ENCODE results near the gene TFCP2L1.

TFCP2L1 gene

DNA sequence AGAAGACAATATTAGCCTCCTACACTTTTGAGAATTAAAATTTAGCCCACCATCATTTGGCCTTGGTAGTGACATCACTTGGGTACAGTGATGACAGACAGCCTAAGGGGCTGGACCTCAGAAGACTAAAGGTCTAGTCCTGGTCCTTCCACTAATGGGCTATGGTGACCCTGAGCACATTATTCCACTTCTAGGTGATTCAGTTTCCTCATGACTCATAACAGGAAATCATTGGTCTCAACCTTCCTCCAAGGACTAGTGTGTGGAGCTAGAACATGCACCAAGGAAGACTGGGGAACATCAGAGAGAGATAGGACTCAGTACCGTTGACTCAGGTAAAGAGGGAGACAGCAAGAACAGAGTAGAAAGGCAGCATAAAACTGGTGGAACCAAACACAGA, 64.0 kb downstream of the TFCP2L1 start:
- TF ChIP-seq, protein P1, sequence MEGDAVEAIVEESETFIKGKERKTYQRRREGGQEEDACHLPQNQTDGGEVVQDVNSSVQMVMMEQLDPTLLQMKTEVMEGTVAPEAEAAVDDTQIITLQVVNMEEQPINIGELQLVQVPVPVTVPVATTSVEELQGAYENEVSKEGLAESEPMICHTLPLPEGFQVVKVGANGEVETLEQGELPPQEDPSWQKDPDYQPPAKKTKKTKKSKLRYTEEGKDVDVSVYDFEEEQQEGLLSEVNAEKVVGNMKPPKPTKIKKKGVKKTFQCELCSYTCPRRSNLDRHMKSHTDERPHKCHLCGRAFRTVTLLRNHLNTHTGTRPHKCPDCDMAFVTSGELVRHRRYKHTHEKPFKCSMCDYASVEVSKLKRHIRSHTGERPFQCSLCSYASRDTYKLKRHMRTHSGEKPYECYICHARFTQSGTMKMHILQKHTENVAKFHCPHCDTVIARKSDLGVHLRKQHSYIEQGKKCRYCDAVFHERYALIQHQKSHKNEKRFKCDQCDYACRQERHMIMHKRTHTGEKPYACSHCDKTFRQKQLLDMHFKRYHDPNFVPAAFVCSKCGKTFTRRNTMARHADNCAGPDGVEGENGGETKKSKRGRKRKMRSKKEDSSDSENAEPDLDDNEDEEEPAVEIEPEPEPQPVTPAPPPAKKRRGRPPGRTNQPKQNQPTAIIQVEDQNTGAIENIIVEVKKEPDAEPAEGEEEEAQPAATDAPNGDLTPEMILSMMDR (IDR thresholded peaks at IDR 0.05; ENCODE audit: low read depth, low read length): no peak

DNA sequence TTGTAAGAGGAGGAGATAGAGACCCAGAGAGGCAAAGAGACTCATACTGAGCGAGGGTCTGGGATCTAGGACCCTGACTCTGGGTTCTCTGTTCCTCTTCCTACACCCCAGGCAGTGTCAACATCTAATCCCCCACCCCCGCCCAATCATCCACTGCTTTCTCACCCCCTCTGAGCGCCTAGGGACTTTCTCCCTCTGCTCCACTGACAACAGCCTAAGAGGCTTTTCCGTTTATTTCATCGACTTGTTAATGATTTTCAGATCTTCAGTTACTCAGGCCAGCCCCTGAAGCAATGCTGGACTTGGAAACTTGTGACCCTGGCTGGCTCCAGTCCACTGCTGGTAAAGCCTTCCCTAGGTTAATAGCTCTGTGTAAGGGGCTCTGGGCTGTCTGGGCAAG, 65.1 kb downstream of the TFCP2L1 start:
- TF ChIP-seq, protein P1 (IDR thresholded peaks at IDR 0.05; ENCODE audit: low read depth, low read length): no peak
- H3K4me3 ChIP-seq (ENCODE audit: low read depth, low read length): no peak overlapping the region

More for the DNA sequence above, 64.0 kb downstream of the TFCP2L1 start:
- H3K4me3 ChIP-seq (ENCODE audit: low read depth, low read length): no peak overlapping the region

DNA sequence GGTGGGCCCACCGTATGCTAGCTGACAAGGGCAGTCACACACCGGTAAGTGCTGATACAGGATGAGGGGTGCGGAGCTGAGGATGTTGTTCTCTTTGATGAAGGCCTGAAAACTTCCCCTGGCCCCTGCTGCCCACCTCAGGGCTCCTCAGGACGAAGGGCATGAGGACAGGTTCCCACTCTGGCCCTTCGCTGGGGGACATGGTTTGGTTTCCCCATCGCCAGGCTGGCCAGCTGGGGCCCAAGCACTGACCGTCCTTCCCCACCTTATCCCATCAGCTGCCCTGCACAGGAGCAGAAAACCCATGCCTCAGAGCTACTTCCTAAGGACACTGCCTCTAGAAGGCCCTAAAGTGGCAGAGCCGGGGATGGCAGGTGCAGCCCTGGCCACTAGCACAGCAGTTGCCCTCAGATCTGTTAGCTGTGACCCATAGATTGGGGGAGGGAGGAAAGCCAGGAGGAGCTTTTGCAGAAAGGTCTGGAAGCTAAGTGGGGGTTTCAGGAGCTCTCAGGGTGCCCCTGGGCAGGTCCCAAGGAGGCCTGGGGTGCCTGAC, 66.5 kb downstream of the TFCP2L1 start:
- TF ChIP-seq, protein P1 (IDR thresholded peaks at IDR 0.05; ENCODE audit: low read depth, low read length): no peak
- H3K4me3 ChIP-seq (ENCODE audit: low read depth, low read length): no peak overlapping the region

DNA sequence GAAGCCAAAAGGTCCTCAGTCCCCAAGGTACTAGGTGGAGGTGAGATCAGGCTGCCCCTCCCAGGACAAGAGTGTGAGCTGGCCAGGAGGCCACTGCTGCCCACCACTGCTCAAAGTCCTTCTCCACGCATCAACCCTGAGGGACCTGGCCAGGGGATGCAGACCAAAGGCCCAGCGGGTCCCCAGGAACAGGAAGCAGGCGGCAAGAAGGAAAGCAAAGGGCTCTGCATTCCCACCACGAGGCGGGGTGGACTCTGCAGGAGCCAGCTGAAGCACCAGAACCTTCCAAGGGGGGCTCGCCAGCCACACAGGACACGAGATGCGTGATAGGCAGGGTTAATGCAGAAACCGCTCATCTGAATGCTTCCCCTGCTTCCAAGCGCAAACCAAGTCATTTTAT, 67.4 kb downstream of the TFCP2L1 start:
- H3K4me3 ChIP-seq (ENCODE audit: low read depth, low read length): no peak overlapping the region
- TF ChIP-seq, protein P1 (IDR thresholded peaks at IDR 0.05; ENCODE audit: low read depth, low read length): no peak

DNA sequence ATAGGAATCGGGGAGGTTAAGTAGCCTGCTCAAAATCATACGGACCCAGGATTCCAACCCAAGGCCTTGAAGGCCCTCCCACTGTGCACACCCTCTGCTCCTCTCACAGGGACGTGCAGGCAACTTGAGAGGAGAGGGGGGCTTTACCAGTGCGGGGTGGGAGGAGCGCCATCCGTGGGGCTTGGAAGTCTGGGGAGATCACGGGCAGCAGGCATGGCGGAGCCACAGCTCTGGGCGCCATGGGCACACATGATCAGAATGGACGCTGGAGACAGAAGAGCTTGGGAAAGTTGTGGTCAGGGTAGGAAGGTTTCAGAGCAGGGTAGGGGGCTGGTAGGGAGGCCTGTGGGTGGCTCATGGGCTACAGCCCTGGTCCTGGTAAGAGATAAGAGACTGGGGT, 70.7 kb downstream of the TFCP2L1 start:
- H3K4me3 ChIP-seq (ENCODE audit: low read depth, low read length): no peak overlapping the region
- TF ChIP-seq, protein P1 (IDR thresholded peaks at IDR 0.05; ENCODE audit: low read depth, low read length): no peak

DNA sequence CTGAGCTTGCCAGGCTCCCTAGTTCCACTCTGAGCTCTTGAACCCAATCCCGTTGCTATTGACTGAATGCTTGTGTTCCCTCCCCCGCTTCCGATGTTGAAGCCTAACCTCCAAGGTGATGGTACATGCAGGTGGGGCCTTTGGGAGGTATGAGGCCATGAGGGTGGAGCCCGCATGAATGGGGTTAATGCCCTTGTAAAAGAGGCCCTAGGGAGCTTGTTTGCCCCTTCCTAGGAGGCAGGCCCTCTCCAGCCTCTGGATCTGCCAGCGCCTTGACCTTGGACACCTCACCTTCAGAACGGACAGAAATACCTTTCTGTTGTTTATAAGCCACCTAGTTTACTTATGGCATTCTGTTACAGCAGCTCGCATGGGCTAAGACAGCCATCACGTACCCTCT, 71.6 kb downstream of the TFCP2L1 start:
- H3K4me3 ChIP-seq (ENCODE audit: low read depth, low read length): no peak overlapping the region
- TF ChIP-seq, protein P1 (IDR thresholded peaks at IDR 0.05; ENCODE audit: low read depth, low read length): no peak

DNA sequence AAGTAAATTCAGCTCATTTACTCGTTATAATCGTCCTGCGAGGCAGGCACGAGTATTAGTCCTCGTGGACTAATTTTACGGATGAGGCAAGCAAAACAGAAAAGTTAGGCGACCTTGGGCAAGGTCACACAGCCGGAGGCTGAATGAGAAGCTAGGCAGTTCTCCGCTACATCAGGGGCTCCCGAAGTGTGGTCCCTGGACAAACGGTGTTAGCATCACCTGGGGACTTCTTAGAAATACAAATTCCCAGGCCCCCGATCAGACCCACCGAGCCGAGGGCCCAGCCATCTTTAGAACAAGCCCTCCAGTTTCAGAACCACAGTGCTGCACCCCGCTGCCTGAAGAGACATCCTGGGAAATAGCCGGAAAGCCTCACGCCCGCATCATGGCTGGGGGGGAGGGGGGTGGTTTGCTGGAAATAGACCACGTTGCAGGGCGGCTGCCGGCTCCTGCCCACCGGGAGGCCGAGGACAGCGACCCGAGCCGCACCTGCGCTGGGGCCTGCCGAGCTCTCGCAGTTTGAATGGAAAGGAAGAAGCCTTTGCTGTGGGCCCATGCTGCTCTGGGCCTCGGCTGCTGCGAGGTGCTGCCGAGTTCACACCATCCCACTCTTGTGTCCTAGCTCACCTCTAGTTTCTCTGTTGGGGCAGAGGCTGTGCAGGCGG, 72.2 kb downstream of the TFCP2L1 start:
- TF ChIP-seq, protein P1 (IDR thresholded peaks at IDR 0.05; ENCODE audit: low read depth, low read length): no peak
- H3K4me3 ChIP-seq (ENCODE audit: low read depth, low read length): no peak overlapping the region
